ENCODE data around the gene CTU2. TPM values are rescaled to one million over a fixed set of nuclear protein-coding genes. Genes with fewer than 3 reads are reported as not detected.
A peak's percentile ranks its signal among the peaks of the same experiment; 100 is the strongest.

Gene CTU2
- polyA plus RNA-seq, 1 experiment: 6.5 TPM

- ChIA-PET POLR2A (interaction anchor here (1.0 kb wide), 1 partner anchor 115 kb away, joined by 3 read pairs; no protein-coding TSS in a partner anchor), CTCF (interaction anchor here (0.6 to 1.1 kb wide), 5 partner anchors 11 to 84 kb away, joined by 3 to 4 read pairs (median 3); partner anchors contain the start of gene MVD)
- TF ChIP-seq, protein P1, sequence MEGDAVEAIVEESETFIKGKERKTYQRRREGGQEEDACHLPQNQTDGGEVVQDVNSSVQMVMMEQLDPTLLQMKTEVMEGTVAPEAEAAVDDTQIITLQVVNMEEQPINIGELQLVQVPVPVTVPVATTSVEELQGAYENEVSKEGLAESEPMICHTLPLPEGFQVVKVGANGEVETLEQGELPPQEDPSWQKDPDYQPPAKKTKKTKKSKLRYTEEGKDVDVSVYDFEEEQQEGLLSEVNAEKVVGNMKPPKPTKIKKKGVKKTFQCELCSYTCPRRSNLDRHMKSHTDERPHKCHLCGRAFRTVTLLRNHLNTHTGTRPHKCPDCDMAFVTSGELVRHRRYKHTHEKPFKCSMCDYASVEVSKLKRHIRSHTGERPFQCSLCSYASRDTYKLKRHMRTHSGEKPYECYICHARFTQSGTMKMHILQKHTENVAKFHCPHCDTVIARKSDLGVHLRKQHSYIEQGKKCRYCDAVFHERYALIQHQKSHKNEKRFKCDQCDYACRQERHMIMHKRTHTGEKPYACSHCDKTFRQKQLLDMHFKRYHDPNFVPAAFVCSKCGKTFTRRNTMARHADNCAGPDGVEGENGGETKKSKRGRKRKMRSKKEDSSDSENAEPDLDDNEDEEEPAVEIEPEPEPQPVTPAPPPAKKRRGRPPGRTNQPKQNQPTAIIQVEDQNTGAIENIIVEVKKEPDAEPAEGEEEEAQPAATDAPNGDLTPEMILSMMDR (IDR thresholded peaks at IDR 0.05; ENCODE audit: low read depth, low read length): peak; percentile 88
- H3K9me3 ChIP-seq (ENCODE audit: control insufficient read depth, insufficient read depth, low read length): no peaks in the 10 kb centered on the region; the same call in 1 of the 2 replicates
- H3K4me3 ChIP-seq (ENCODE audit: low read depth, low read length): peak overlapping the region; percentile 53
- peaks cover 26% of the 10 kb centered on the region for H3K27me3 ChIP-seq (ENCODE audit: control insufficient read depth, insufficient read depth, low read length)
- DNase-seq (ENCODE audit: low read depth, low spot score): no peak
- no peak overlapping the region for H3K27ac ChIP-seq (ENCODE audit: low read depth, low read length)
These were observed 20.9 kb upstream of the CTU2 start for GRCh38 chr16:88685156-88686061.

- POLR2A ChIA-PET: interaction anchor here (1.1 kb wide), 1 partner anchor 19 kb away, joined by 4 read pairs; no protein-coding TSS in a partner anchor
- CTCF ChIA-PET: interaction anchor here (0.6 kb wide), 1 partner anchor 85 kb away, joined by 4 read pairs; no protein-coding TSS in a partner anchor
- TF ChIP-seq, protein P1 (IDR thresholded peaks at IDR 0.05; ENCODE audit: low read depth, low read length): no peak
- Histone ChIP-seq H3K9me3 (ENCODE audit: control insufficient read depth, insufficient read depth, low read length) (no peaks in the 10 kb centered on the region; the same call in 1 of the 2 replicates), H3K27me3 (ENCODE audit: control insufficient read depth, insufficient read depth, low read length) (peaks cover 29% of the 10 kb centered on the region), H3K27ac (ENCODE audit: low read depth, low read length) (no peak overlapping the region), H3K4me3 (ENCODE audit: low read depth, low read length) (peak overlapping the region; percentile 53)
- no peak for DNase-seq (ENCODE audit: low read depth, low spot score)
These were observed 20.3 kb upstream of the CTU2 start for GRCh38 chr16:88686062-88686438.

GRCh38 chr16:88686439-88687253, 19.7 kb upstream of the CTU2 start, which contains the start of gene SNAI3:
SNAI3 (minus strand) TSS chr16:88686507; CDS start chr16:88686406, 101 bp downstream.
- Histone ChIP-seq H3K27me3 (ENCODE audit: control insufficient read depth, insufficient read depth, low read length) (peaks cover 33% of the 10 kb centered on the region), H3K27ac (ENCODE audit: low read depth, low read length) (no peak within 1 kb of the TSS), H3K9me3 (ENCODE audit: control insufficient read depth, insufficient read depth, low read length) (no peaks in the 10 kb centered on the region; the same call in 1 of the 2 replicates), H3K4me3 (ENCODE audit: low read depth, low read length) (peak within 1 kb of the TSS; percentile 53)
- DNase-seq (ENCODE audit: low read depth, low spot score): no peak
- ChIA-PET CTCF (no interaction called here), POLR2A (interaction anchor here (0.5 to 1.1 kb wide), 2 partner anchors 19 to 79 kb away, joined by 4 read pairs; no protein-coding TSS in a partner anchor)
- TF ChIP-seq, protein P1 (IDR thresholded peaks at IDR 0.05; ENCODE audit: low read depth, low read length): no peak

GRCh38 chr16:88687254-88687576, 19.1 kb upstream of the CTU2 start:
- Histone ChIP-seq H3K4me3 (ENCODE audit: low read depth, low read length) (no peak overlapping the region), H3K27me3 (ENCODE audit: control insufficient read depth, insufficient read depth, low read length) (peaks cover 31% of the 10 kb centered on the region), H3K9me3 (ENCODE audit: control insufficient read depth, insufficient read depth, low read length) (no peaks in the 10 kb centered on the region; the same call in 1 of the 2 replicates), H3K27ac (ENCODE audit: low read depth, low read length) (no peak overlapping the region)
- CTCF ChIA-PET: no interaction called here
- TF ChIP-seq, protein P1 (IDR thresholded peaks at IDR 0.05; ENCODE audit: low read depth, low read length): no peak
- DNase-seq (ENCODE audit: low read depth, low spot score): no peak
- POLR2A ChIA-PET: interaction anchor here (0.5 to 1.1 kb wide), 2 partner anchors 18 to 78 kb away, joined by 4 read pairs; no protein-coding TSS in a partner anchor
